ENCODE data around the gene EIF3L.

Gene EIF3L

GRCh38 chr22:37906364-37907008 is 57.3 kb downstream of the EIF3L start:
- DNase-seq = peak; percentile 23

DNA sequence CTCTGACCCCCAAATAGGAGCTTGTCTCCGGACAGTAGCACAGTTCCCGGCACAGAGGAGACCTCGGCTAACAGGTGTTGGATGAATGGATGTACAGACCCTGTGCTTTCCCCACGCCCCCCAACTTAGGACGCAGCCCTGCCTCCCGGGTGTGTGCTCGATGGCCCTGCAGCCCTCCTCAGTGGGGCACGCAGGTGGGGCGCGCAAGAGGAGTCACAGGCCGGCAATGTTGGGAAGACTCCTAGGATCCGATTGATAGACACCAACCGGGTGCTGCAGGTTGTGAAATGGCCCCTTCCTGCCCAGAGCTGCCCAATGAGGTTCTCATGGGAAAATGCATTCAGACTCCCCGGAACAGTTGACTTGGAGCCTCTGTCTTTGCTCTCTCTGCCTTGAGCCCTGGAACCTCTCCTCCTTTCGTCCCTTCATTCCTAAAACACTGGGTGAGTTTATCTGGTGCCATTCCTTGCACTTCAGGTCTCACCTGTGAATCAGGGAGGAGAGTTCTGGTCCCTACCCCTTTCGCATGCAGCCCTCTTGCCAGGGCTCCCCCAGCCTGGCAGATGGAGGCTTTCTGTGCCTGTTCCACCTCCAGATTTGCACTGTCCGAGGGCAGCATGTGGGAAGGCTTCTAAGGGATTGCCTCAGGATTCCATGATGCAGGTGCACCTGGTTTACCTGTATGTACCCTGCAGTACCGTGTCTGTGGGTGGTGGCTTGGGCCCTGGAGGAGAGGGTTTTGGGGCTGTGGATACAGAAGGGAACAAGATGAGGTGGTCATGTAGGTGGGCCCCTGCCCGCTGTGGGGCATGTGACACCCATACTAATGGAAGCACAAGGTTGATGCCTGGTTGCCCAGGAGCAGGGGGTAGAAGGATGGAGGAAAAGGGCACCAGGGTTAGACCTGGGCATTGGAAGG is 58.1 kb downstream of the EIF3L start:
- DNase-seq = no peak

- DNase-seq = no peak
Observed at GRCh38 chr22:37909766-37910165, 60.5 kb downstream of the EIF3L start.

GRCh38 chr22:37910890-37911672 is 61.9 kb downstream of the EIF3L start:
- no peak for DNase-seq

- no peak for DNase-seq
Observed at GRCh38 chr22:37911697-37912096, 62.5 kb downstream of the EIF3L start.

DNA sequence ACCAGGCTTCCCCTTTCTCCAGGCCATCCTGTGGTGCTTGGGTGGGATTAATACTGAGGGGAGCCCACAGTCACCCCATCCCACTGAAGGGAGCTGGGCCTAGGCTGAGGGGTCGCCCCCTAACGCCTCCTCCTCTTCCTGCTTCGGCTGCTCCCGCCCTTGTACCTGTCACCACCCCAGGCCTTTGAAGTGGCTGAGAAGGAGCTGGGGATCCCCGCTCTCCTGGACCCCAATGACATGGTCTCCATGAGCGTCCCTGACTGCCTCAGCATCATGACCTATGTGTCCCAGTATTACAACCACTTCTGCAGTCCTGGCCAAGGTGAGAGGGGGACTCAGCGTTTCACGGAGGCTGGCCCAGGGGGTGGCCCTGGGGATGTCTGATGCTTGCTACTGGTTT is 63.0 kb downstream of the EIF3L start:
- DNase-seq = no peak

GRCh38 chr22:37913233-37913721 is 64.1 kb downstream of the EIF3L start:
- no peak for DNase-seq

- DNase-seq = no peak
Observed at GRCh38 chr22:37916311-37916710, 67.1 kb downstream of the EIF3L start.

DNA sequence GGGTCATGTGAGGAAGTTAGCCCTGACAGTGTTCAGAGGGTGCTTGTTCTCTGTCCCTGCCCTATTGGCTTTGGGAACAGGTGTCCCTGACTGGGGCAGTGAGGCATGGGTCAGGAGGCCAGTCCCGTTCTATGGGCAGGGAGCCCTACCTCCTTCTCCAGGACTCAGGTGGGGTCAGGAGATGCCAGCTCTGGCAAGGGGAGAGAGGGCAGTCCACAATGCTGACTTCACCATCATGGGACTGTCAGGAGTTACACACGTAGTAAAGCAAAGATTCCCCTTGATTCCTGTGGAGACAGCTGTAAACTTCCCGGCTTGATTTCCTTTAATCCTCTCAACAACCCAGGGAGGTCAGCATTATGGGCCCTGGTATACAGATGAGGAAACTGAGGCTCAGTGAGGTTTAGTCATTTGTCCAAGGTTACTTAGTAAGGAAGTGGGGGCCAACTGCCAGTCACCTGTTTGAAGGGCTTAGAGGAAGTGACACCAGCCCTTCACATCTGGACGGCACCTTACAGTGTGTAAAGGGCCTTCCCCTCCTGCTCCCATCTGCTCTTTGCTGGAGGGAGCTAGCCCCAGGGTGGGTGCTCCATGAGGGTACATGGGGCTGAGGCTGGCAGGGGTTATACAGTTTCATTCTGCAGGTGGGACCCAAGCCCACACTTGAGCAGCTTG is 68.8 kb downstream of the EIF3L start:
- no peak for DNase-seq

- no peak for DNase-seq
Observed at GRCh38 chr22:37918580-37919270, 69.5 kb downstream of the EIF3L start.

DNA sequence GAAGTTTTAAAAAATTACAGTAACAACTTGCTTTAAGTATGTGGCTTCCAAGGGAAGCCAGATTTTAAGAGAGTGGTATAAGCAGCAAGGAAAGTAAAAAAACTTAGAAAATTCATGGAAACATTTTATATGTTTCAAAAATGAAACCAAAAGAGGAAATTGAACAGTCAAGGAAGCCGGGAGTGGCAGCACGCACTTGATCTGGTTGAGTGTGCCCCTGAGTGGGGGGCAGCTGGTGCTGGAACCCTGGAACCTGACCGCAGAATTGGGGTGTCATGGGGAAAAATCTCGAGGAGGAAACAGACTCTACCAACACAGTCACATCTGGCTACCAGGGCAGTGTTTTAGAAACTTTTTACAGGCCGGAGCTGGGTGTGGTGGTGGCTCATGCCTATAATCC is 70.9 kb downstream of the EIF3L start:
- no peak for DNase-seq

DNA sequence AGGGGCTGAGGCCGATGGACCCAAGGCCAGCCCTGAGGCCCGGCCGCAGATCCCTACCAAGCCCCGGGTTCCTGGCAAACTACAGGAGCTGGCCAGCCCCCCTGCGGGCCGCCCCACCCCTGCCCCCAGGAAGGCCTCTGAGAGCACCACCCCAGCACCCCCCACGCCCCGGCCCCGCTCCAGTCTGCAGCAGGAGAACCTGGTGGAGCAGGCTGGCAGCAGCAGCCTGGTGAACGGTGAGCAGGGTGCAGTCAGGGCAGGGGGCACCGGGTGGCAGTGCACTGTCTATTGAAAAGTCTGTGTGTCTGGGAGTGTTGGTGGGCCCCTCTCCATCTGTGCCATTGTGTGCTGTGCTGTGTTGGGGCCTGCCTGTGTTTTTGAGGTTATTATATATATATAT is 73.0 kb downstream of the EIF3L start:
- no peak for DNase-seq

- no peak for DNase-seq
Observed at GRCh38 chr22:37923927-37924326, 74.7 kb downstream of the EIF3L start.

DNA sequence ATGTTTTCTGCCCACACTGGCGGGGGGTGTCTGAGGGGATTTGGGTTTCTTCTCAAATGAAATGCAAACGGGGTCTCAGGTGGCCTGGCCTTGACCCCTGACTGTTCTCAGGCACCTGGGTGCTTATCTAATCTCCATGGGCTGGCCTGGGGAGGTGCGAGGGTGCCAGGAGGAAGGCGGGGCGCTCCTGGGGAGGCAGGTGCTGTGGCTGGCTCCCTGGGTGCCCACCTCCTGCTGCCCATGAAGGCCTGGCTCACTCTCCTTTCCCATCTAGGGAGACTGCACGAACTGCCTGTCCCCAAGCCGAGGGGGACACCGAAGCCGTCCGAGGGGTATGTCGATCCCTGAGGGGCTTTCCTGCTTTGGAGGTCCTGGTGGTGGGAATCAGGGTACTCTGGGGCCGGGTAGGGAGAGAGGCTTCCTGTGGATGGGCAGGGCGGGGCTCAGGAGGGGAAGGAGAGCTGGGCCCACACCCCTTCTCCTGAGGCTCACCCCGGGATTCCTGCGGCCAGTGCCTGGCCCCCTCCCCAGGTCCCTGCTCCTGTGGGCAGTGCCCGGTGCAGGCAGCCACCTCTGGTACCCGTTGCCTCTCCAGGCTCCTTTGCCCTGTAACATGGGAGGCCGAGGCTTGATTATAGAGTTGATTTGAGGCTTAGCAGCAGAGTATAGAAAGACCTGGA is 75.3 kb downstream of the EIF3L start:
- no peak for DNase-seq

GRCh38 chr22:37925330-37925729 is 76.1 kb downstream of the EIF3L start:
- DNase-seq = no peak

GRCh38 chr22:37925767-37926166 is 76.5 kb downstream of the EIF3L start:
- DNase-seq = no peak

- no peak for DNase-seq
Observed at GRCh38 chr22:37926358-37926757, 77.1 kb downstream of the EIF3L start.

- no peak for DNase-seq
Observed at GRCh38 chr22:37926771-37927636, 77.8 kb downstream of the EIF3L start.

DNA sequence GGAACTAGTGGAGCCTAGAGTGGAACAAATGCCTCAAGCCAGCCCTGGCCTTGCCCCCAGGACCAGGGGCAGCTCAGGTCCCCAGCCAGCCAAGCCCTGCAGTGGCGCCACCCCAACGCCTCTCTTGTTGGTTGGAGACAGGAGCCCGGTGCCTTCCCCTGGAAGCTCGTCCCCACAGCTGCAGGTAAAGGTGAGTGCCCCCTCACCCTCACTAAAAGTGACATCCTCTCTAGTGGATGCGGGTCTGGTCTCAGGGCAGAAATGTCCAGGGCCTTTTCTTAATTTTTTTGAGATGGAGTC is 78.4 kb downstream of the EIF3L start:
- DNase-seq = no peak

DNA sequence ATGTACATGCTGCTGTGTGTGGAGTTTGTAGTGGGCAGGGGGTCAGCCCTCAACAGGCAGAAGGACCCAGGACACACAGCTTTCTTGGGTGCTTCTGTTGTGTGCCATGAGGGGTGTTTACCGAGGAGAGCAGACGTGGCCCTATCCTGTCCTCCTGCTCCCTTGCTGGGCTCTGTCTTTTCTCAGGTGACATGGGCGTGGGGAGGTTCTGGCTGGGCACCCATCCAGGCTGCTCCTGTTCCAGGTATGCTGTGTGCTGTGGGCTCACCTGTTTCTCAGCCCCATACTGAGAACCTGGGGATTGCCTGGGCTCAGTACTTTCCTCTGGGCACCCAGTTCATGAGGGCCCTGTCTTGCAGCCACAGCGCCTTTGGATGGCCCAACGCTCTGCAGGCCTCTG is 80.2 kb downstream of the EIF3L start:
- DNase-seq = no peak
